Ectodermal cell (in vitro differentiated cells): ENCODE data around the gene DNAAF1.
"Not testable (repeated sequence)": the region's sequence is repeated elsewhere in the genome, so short reads cannot be mapped to it uniquely, and the experiment has no call there.

Experiments used
- H3K27ac ChIP-seq: 2 replicates; pipeline ENCODE4 v1.7.0; 2013; ENCODE audit warnings: mild to moderate bottlenecking, low read depth, low read length; ENCODE audit not compliant: insufficient read depth, poor library complexity, severe bottlenecking
- H3K27me3 ChIP-seq: 2 replicates; pipeline ENCODE4 v1.7.0; 2013; ENCODE audit warnings: mild to moderate bottlenecking, low read length; ENCODE audit not compliant: insufficient read depth, control insufficient read depth, poor library complexity, severe bottlenecking
- H3K36me3 ChIP-seq: one replicate; pipeline ENCODE4 v1.7.0; 2013; ENCODE audit warnings: low read length; ENCODE audit not compliant: control insufficient read depth, insufficient read depth
- H3K4me1 ChIP-seq: one replicate; pipeline ENCODE4 v1.7.0; 2013; ENCODE audit warnings: low read length; ENCODE audit not compliant: control insufficient read depth, insufficient read depth
- H3K4me3 ChIP-seq: 2 replicates; pipeline ENCODE4 v1.7.0; 2013; ENCODE audit warnings: low read depth, low read length, control low read depth; ENCODE audit not compliant: insufficient read depth
- H3K9me3 ChIP-seq: 2 replicates; pipeline ENCODE4 v1.7.0; 2013; ENCODE audit warnings: mild to moderate bottlenecking, low read length, moderate library complexity; ENCODE audit not compliant: control insufficient read depth
- WGBS, 2 experiments: methylation state at CpG; one replicate each; pipeline ENCODE4 v1.1.7; 2013; ENCODE audit warnings: missing lambda C conversion rate in 2 of 2; 5-methylcytosine and 5-hydroxymethylcytosine counted together

Gene DNAAF1

DNA sequence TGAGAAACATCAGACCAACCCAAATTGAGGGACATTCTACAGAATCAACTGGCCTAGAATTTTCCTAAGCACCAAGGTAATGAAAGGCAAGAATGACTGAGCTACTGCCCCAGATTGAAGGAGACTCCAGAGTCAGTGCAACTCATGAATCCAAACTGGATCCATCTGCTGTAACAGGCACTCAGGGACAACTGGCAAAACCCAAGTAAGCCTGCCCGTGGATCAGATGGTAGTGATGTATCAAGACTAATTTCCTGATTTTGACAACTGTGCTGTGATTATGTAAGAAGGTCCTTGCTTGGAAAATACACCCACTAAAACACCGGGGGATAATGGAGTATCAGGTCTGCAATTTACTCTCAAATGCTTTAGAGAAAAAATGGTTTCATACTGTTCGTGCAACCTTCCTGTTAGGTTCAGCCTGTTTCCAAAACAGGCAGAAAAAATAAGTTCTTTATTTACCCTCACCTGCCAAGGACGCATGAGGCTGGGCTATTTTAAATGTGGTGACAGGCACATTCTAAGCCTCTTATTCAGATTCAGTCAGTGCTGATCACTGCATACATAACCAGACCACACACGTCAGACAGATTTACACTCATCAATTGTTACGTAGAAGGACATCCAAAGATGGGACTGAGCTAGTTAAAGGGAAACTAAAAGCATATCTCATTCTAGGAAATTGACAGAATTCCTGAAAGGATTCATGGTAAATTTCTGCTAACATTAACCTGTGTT lies 35.3 kb upstream of the DNAAF1 start:
- Histone ChIP-seq H3K27ac (no peak overlapping the region), H3K4me3 (no peak overlapping the region), H3K9me3 (no peaks in the 10 kb centered on the region), H3K27me3 (no peaks in the 10 kb centered on the region), H3K4me1 (no peaks in the 10 kb centered on the region), H3K36me3 (no peaks in the 10 kb centered on the region)
- 93 to 94% methylated on average over 6 of the region's 6 CpGs for WGBS, 2 experiments

DNA sequence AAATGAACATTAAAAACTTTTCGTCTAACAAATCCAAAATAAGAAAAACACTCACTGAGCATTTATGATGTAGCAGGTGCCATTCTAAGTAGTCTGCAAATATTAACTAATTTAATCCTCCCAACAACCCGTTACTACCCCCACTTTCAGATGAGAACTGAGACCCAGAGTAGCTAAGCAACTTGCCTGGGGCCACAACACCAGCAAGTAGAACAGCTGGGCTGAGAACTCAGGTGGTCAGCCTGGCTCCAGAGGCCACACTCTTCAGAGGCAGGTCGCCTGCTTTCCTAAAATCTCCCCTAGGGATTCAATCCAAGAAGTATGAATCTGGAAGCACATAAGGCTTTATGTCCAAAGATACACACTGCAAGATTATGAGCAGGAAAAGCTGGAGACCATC lies 34.6 kb upstream of the DNAAF1 start:
- H3K27ac ChIP-seq: no peak overlapping the region
- WGBS, 2 experiments: 74 to 78% methylated on average over 3 of the region's 3 CpGs
- no peaks in the 10 kb centered on the region for H3K27me3 ChIP-seq
- H3K4me1 ChIP-seq: no peaks in the 10 kb centered on the region
- H3K9me3 ChIP-seq: no peaks in the 10 kb centered on the region
- no peaks in the 10 kb centered on the region for H3K36me3 ChIP-seq
- H3K4me3 ChIP-seq: no peak overlapping the region

GRCh38 chr16:84111525-84111924 lies 33.6 kb upstream of the DNAAF1 start:
- Histone ChIP-seq H3K27me3 (no peaks in the 10 kb centered on the region), H3K36me3 (no peaks in the 10 kb centered on the region), H3K4me1 (no peaks in the 10 kb centered on the region), H3K27ac (no peak overlapping the region), H3K4me3 (no peak overlapping the region), H3K9me3 (no peaks in the 10 kb centered on the region)
- 90 to 92% methylated on average over 3 of the region's 3 CpGs for WGBS, 2 experiments

GRCh38 chr16:84111949-84112348 lies 33.2 kb upstream of the DNAAF1 start:
- not testable (repeated sequence) for H3K36me3 ChIP-seq, H3K4me1 ChIP-seq, H3K4me3 ChIP-seq, H3K9me3 ChIP-seq, H3K27ac ChIP-seq, H3K27me3 ChIP-seq
- 80 to 89% methylated on average over 3 of the region's 3 CpGs for WGBS, 2 experiments

DNA sequence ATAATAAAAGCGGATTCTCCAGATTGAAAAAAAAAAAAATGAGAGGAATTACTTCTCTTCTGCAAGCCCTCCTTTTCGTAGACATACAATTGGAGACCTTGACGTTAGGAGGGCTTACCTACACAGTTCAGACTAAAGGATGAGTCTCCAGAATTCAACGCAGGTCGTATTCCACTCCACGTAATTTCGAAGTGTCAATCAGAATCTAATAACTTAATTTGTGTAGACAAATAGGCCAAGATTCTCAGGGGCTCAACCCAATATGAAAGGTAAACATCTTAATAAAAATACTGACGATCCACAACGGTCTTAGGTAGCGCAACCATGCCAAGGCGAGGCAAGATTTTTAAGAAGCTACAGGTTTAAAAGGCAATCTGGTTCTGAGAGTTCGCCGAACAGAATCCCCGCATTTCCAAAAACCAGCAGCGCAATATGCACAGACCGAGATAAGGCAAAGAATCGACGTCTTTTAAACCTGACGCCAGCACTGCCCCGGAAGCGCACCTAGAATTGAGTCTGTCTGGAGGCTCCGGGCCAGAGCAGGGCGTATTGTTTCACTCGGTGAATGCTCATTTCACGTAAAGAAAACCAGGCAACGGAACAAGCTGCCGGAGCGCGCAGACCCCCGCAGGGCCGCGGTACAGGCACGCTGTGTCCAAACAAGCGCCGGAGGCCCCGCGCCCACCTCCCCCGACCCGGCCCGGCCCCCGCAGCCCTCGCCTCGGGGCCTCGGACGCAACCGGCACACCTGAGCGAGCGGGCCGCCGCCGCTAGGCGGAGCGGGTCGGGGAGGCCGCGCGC lies 29.0 kb upstream of the DNAAF1 start:
- H3K9me3 ChIP-seq: no peaks in the 10 kb centered on the region
- WGBS, 2 experiments: 2% methylated on average over 57 of the region's 57 CpGs

DNA sequence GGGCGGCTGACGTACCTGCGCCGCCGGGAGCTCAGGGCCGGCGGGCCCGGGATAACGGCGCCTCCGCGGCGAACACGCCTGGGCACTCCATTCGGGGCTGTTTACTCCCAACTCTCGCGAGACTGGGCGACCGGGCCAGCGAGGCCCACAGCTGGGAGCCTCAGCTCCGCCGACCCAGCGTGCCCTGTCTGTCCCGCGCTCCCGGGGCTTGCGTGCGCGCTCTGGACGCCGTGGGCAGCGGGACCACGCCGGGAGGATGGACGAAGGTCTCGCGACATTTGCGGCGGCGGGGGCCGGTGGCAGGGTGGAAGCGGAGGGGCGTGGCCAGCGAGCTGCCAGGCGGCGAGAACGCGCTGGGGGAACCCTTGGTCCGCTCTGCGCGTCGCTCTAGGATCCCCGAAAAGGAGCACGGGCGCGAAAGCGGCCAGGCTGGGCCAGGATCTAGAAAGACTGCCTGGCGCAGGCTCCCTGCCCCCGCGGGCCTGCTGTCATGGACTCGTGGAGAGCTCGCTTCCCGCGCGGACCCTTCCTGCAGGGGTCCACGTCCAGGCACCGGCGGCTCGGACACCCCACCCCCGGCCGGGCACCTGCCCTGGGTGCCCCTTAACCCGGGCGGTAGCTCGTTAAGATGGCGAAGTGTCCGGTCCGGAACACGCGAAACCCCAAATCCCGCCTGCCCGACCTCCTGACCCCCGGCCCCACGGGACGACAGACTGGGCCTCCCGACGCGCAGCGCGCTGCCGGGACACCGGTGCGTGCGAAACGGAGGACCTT lies 28.2 kb upstream of the DNAAF1 start, which contains the start of gene MBTPS1:
TSS of gene MBTPS1 (minus strand) at position 223 of the 774 bp plus-strand sequence. CDS start 15,159 bp downstream, outside the sequence.
- Histone ChIP-seq H3K4me1 (no peaks in the 10 kb centered on the region), H3K36me3 (no peaks in the 10 kb centered on the region), H3K9me3 (no peaks in the 10 kb centered on the region), H3K4me3 (peak within 1 kb of the TSS; percentile 58), H3K27ac (peak within 1 kb of the TSS; percentile 86), H3K27me3 (no peaks in the 10 kb centered on the region)
- WGBS, 2 experiments: 0% methylated on average over 94 of the region's 94 CpGs

More for the DNA sequence above, 29.0 kb upstream of the DNAAF1 start:
- no peaks in the 10 kb centered on the region for H3K36me3 ChIP-seq
- H3K27me3 ChIP-seq: no peaks in the 10 kb centered on the region
- peak overlapping the region; percentile 86 for H3K27ac ChIP-seq
- peak overlapping the region; percentile 58 for H3K4me3 ChIP-seq
- no peaks in the 10 kb centered on the region for H3K4me1 ChIP-seq

DNA sequence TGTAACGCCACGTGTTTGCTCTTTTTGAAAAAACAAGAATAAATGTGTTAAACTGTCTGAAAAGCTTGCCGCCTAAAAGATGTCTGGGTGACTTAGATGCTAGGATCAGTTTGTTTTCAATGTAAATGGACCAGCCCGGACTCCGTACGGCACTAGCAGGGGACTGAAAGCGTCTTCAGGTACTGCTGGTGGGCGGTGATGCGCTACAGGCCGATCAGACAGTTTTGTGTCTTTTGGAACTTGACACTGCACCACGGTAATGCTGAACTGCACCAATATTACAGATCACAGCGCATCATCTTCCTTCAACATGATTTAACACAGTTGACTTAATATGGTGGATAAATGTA lies 27.6 kb upstream of the DNAAF1 start:
- H3K36me3 ChIP-seq: peaks cover 3% of the 10 kb centered on the region
- H3K27me3 ChIP-seq: no peaks in the 10 kb centered on the region
- peak overlapping the region; percentile 58 for H3K4me3 ChIP-seq
- H3K27ac ChIP-seq: no peak overlapping the region
- H3K9me3 ChIP-seq: no peaks in the 10 kb centered on the region
- no peaks in the 10 kb centered on the region for H3K4me1 ChIP-seq
- 8 to 14% methylated on average over 11 to 12 of the region's 12 CpGs for WGBS, 2 experiments

DNA sequence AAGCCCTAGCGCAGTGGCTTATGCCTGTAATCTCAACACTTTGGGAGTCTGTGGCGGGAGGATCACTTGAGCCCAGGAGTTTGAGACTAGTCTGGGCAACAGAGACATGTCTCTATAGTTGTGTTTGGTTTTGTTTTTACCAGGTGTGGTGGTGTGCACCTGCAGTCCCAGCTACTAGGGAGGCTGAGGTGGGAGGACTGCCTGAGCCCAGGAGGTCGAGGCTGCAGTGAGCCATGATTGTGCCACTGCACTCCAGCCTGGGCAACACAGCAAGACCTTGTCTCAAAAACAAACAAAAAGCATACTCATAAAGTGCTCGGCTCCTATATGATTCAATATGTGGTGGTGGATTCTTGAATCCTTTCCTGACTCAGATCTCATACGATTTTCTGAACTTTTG lies 26.8 kb upstream of the DNAAF1 start:
- not testable (repeated sequence) for H3K4me3 ChIP-seq, H3K4me1 ChIP-seq, H3K27ac ChIP-seq, H3K9me3 ChIP-seq, H3K27me3 ChIP-seq
- H3K36me3 ChIP-seq: peaks cover 10% of the 10 kb centered on the region
- WGBS, 2 experiments: 93 to 95% methylated on average over 5 of the region's 5 CpGs

DNA sequence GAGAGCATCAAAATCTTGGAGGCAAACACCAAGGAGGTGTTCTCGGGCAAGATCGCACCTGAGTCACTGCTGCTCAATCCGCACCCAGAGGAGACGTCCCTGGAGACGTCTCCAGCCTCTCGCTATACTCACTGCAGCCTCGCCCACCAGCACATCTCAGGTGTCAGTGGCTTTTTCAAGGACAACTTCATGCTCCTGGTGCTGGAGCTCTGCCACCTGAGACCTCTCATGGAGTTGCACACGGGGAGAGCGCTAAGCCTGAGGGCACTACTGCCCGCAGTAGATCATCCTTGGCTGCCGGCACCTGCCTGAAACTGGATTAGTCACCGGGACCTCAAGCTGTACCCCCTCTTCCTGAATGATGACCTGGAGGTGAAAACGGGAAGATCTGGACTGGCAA lies 25.7 kb upstream of the DNAAF1 start:
- H3K9me3 ChIP-seq: no peaks in the 10 kb centered on the region
- no peaks in the 10 kb centered on the region for H3K4me1 ChIP-seq
- peaks cover 18% of the 10 kb centered on the region for H3K36me3 ChIP-seq
- H3K4me3 ChIP-seq: no peak overlapping the region
- H3K27me3 ChIP-seq: no peaks in the 10 kb centered on the region
- 93% methylated on average over 13 of the region's 13 CpGs for WGBS, 2 experiments
- H3K27ac ChIP-seq: no peak overlapping the region

DNA sequence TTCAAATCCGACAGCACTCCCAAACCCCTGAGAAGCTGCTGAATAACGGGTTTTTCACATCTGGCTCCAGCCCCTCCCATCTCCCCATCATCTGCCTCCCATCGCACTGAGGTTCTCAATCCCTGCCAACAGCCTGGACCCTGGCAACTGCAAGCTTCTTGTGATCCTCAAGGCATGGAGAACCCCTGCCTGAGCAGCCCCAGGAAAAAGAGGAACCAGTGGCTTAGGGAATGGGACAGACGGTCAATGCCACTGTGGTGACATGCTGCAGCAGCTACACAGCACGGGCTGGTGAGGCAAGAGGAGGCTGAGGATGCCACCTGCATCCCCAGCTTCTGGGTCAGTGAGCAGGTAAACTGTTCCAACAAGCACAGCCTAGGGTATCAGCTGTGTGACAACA lies 25.1 kb upstream of the DNAAF1 start:
- Histone ChIP-seq H3K4me3 (no peak overlapping the region), H3K4me1 (no peaks in the 10 kb centered on the region), H3K36me3 (peaks cover 21% of the 10 kb centered on the region), H3K27me3 (no peaks in the 10 kb centered on the region), H3K9me3 (no peaks in the 10 kb centered on the region), H3K27ac (no peak overlapping the region)
- WGBS, 2 experiments: 88 to 93% methylated on average over 5 of the region's 5 CpGs
